Neural cell (in vitro differentiated cells): Measurements from ENCODE around the gene DHX30. TPM values are rescaled to one million over a fixed set of nuclear protein-coding genes. Genes with fewer than 3 reads are reported as not detected.
"Not testable (repeated sequence)": the region's sequence is repeated elsewhere in the genome, so short reads cannot be mapped to it uniquely, and the experiment has no call there.

Experiments
- H2AFZ ChIP-seq: fragments of 200-600, 300-800 bp; sonication (generic), shearing (Covaris generic); 2 replicates; pipeline ENCODE4 v1.6.0; 2014; ENCODE audit warnings: low read depth, mild to moderate bottlenecking, antibody characterized with exemption, low read length, moderate library complexity
- H3F3A ChIP-seq: fragments of 200-600 bp; shearing (Covaris generic); 2 replicates; pipeline ENCODE4 v1.6.1; 2016; ENCODE audit warnings: mild to moderate bottlenecking, moderate library complexity, mixed read lengths, antibody characterized with exemption, low read length; ENCODE audit not compliant: insufficient read depth, poor library complexity, severe bottlenecking
- H3K27ac ChIP-seq: fragments of 200-600, 300-800 bp; sonication (generic), shearing (Covaris generic); 2 replicates; pipeline ENCODE4 v1.5.1; 2014; ENCODE audit warnings: mild to moderate bottlenecking, low read length, moderate library complexity
- H3K27me3 ChIP-seq: fragments of 300-800, 200-600 bp; sonication (generic), shearing (Covaris generic); 2 replicates; pipeline ENCODE4 v1.6.0; 2014; ENCODE audit warnings: mild to moderate bottlenecking, low read depth, low read length, moderate library complexity; ENCODE audit not compliant: insufficient read depth
- H3K36me3 ChIP-seq: fragments of 300-800, 200-600 bp; sonication (generic), shearing (Covaris generic); 2 replicates; pipeline ENCODE4 v1.5.1; 2014; ENCODE audit warnings: mild to moderate bottlenecking, antibody characterized with exemption, low read length, moderate library complexity; ENCODE audit not compliant: insufficient read depth
- H3K4me2 ChIP-seq: fragments of 300-800, 200-600 bp; sonication (generic), shearing (Covaris generic); 2 replicates; pipeline ENCODE4 v1.6.0; 2014; ENCODE audit warnings: mild to moderate bottlenecking, low read length
- H3K4me3 ChIP-seq: fragments of 300-800, 200-600 bp; sonication (generic), shearing (Covaris generic); 2 replicates; pipeline ENCODE4 v1.5.1; 2014; ENCODE audit warnings: mild to moderate bottlenecking, low read length, moderate library complexity
- H3K79me2 ChIP-seq: fragments of 200-600 bp; shearing (Covaris generic); replicated peaks from 2 replicates; pipeline ENCODE4 v1.6.0; 2014; ENCODE audit warnings: mild to moderate bottlenecking, low read length, moderate library complexity; ENCODE audit not compliant: insufficient read depth
- H3K9ac ChIP-seq: fragments of 300-800, 200-600 bp; sonication (generic), shearing (Covaris generic); 2 replicates; pipeline ENCODE4 v1.6.1; 2016; ENCODE audit warnings: mild to moderate bottlenecking, low read length, mixed read lengths
- H3K9me2 ChIP-seq: fragments of 200-600 bp; shearing (Covaris generic); 2 replicates; pipeline ENCODE4 v1.6.1; 2016; ENCODE audit warnings: mild to moderate bottlenecking, low read length, mixed read lengths; ENCODE audit not compliant: insufficient read depth
- H3K9me3 ChIP-seq: fragments of 200-600, 300-800 bp; sonication (generic), shearing (Covaris generic); 2 replicates; pipeline ENCODE4 v1.6.1; 2016; ENCODE audit warnings: mild to moderate bottlenecking, mixed run types, low read length, moderate library complexity, mixed read lengths
- H4K20me1 ChIP-seq: fragments of 200-600 bp; shearing (Covaris generic); 2 replicates; pipeline ENCODE4 v1.6.1; 2016; ENCODE audit warnings: mild to moderate bottlenecking, mixed run types; ENCODE audit not compliant: insufficient read depth
- CTCF ChIP-seq: fragments of 450-650 bp; IDR thresholded peaks from 2 replicates; pipeline ENCODE4 v1.5.1; 2014; ENCODE audit warnings: antibody characterized with exemption, mild to moderate bottlenecking, moderate library complexity; ENCODE audit not compliant: poor library complexity, severe bottlenecking
- EP300 ChIP-seq: fragments of 450-650 bp; conservative IDR thresholded peaks from 2 replicates; pipeline ENCODE4 v1.6.1; 2014; ENCODE audit warnings: antibody characterized with exemption, mild to moderate bottlenecking, moderate library complexity; ENCODE audit not compliant: poor library complexity, severe bottlenecking
- EZH2 ChIP-seq: fragments of 200-600, 300-800 bp; shearing (Covaris generic), sonication (generic); IDR thresholded peaks from 2 replicates; pipeline ENCODE4 v1.6.1; 2014; ENCODE audit warnings: antibody characterized with exemption, low read length, borderline replicate concordance, mild to moderate bottlenecking; ENCODE audit not compliant: insufficient read depth, poor library complexity, severe bottlenecking
- MXI1 ChIP-seq: fragments of 450-650 bp; conservative IDR thresholded peaks from 2 replicates; pipeline ENCODE4 v1.6.1; 2014; ENCODE audit warnings: antibody characterized with exemption, mild to moderate bottlenecking; ENCODE audit not compliant: poor library complexity, severe bottlenecking
- POLR2AphosphoS5 ChIP-seq: IDR thresholded peaks from 2 replicates; pipeline ENCODE4 v1.6.1; 2012
- RAD21 ChIP-seq: fragments of 450-650 bp; conservative IDR thresholded peaks from 2 replicates; pipeline ENCODE4 v1.6.1; 2014; ENCODE audit warnings: antibody characterized with exemption, mild to moderate bottlenecking, moderate library complexity
- SMC3 ChIP-seq: fragments of 450-650 bp; conservative IDR thresholded peaks from 2 replicates; pipeline ENCODE4 v1.6.1; 2014; ENCODE audit warnings: antibody characterized with exemption, mild to moderate bottlenecking, moderate library complexity; ENCODE audit not compliant: poor library complexity
- TAF1 ChIP-seq: IDR thresholded peaks from 2 replicates; pipeline ENCODE4 v1.6.1; 2012; ENCODE audit warnings: low read depth
- polyA plus RNA-seq: library from polyadenylated mRNA; depleted of rRNA; stranded (reverse); fragments of >200 nt; gene quantifications from 2 replicates; pipeline ENCODE4 v1.2.3, GENCODE V29; 2014
- TF ChIP-seq, protein P1 (sequence below): IDR thresholded peaks from 2 replicates; pipeline ENCODE4 v1.6.1; 2012; ENCODE audit warnings: borderline replicate concordance

Gene DHX30
- polyA plus RNA-seq, 1 donor from 2014 or later, result 101 TPM

- no peaks in the 10 kb centered on the region for H3K36me3 ChIP-seq
- no peak for TF ChIP-seq CTCF
- no peak for TF ChIP-seq EZH2
- no peak for TF ChIP-seq EP300
- no peak for TF ChIP-seq RAD21
- H3K9me2 ChIP-seq, result no peaks in the 10 kb centered on the region
- no peaks in the 10 kb centered on the region for H3K27me3 ChIP-seq
- no peak overlapping the region for H3K4me3 ChIP-seq
- H3K9me3 ChIP-seq, result no peaks in the 10 kb centered on the region
- no peak overlapping the region for H3K4me2 ChIP-seq
- H3K9ac ChIP-seq, result no peak overlapping the region
- H3K27ac ChIP-seq, result no peak overlapping the region
- no peaks in the 10 kb centered on the region for H4K20me1 ChIP-seq
- H3F3A ChIP-seq, result no peaks in the 10 kb centered on the region
- peaks cover 36% of the 10 kb centered on the region for H3K79me2 ChIP-seq
- no peak overlapping the region for H2AFZ ChIP-seq
Observed at GRCh38 chr3:47758261-47759025, 44.5 kb upstream of the DHX30 start.

GRCh38 chr3:47760207-47760606 is 42.7 kb upstream of the DHX30 start:
- not testable (repeated sequence) for H3K4me3 ChIP-seq, H3K27ac ChIP-seq, H3K9ac ChIP-seq, H3K36me3 ChIP-seq, H3K9me3 ChIP-seq, H3K4me2 ChIP-seq, H3F3A ChIP-seq, H4K20me1 ChIP-seq, H3K27me3 ChIP-seq, H3K9me2 ChIP-seq, H2AFZ ChIP-seq
- H3K79me2 ChIP-seq, result peaks cover 39% of the 10 kb centered on the region

- Histone ChIP-seq H3K9me2 (no peaks in the 10 kb centered on the region), H3K9me3 (no peaks in the 10 kb centered on the region), H3K79me2 (peaks cover 45% of the 10 kb centered on the region), H3K27me3 (no peaks in the 10 kb centered on the region), H3K4me2 (no peak overlapping the region), H2AFZ (no peak overlapping the region), H3K36me3 (no peaks in the 10 kb centered on the region), H4K20me1 (peaks cover under 1% of the 10 kb centered on the region), H3K27ac (no peak overlapping the region), H3F3A (no peaks in the 10 kb centered on the region), H3K4me3 (no peak overlapping the region), H3K9ac (no peak overlapping the region)
- TF ChIP-seq POLR2AphosphoS5, result no peak
- no peak for TF ChIP-seq RAD21
- TF ChIP-seq MXI1, result no peak
- TF ChIP-seq, protein P1, sequence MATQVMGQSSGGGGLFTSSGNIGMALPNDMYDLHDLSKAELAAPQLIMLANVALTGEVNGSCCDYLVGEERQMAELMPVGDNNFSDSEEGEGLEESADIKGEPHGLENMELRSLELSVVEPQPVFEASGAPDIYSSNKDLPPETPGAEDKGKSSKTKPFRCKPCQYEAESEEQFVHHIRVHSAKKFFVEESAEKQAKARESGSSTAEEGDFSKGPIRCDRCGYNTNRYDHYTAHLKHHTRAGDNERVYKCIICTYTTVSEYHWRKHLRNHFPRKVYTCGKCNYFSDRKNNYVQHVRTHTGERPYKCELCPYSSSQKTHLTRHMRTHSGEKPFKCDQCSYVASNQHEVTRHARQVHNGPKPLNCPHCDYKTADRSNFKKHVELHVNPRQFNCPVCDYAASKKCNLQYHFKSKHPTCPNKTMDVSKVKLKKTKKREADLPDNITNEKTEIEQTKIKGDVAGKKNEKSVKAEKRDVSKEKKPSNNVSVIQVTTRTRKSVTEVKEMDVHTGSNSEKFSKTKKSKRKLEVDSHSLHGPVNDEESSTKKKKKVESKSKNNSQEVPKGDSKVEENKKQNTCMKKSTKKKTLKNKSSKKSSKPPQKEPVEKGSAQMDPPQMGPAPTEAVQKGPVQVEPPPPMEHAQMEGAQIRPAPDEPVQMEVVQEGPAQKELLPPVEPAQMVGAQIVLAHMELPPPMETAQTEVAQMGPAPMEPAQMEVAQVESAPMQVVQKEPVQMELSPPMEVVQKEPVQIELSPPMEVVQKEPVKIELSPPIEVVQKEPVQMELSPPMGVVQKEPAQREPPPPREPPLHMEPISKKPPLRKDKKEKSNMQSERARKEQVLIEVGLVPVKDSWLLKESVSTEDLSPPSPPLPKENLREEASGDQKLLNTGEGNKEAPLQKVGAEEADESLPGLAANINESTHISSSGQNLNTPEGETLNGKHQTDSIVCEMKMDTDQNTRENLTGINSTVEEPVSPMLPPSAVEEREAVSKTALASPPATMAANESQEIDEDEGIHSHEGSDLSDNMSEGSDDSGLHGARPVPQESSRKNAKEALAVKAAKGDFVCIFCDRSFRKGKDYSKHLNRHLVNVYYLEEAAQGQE, result no peak
- no peak for TF ChIP-seq SMC3
- no peak for TF ChIP-seq EP300
- TF ChIP-seq CTCF, result no peak
- no peak for TF ChIP-seq TAF1
- no peak for TF ChIP-seq EZH2
Observed at GRCh38 chr3:47761046-47761445, 41.9 kb upstream of the DHX30 start.
